M059J (cell line): ENCODE results near the gene ANAPC1. TPM values are rescaled to one million over a fixed set of nuclear protein-coding genes. Genes with fewer than 3 reads are reported as not detected.
A peak's percentile ranks its signal among the peaks of the same experiment; 100 is the strongest.
"Not testable (repeated sequence)": the region's sequence is repeated elsewhere in the genome, so short reads cannot be mapped to it uniquely, and the experiment has no call there.

Source experiments
- DNase-seq: peaks from one replicate; pipeline ENCODE4 v3.0.0-alpha.2; 2012; ENCODE audit warnings: low read depth
- total RNA-seq: library from RNA; depleted of rRNA; stranded (reverse); fragments of >200 nt; shearing (Covaris generic); gene quantifications from 2 replicates; pipeline ENCODE4 v1.2.3, GENCODE V29; 2014

Gene ANAPC1
- total RNA-seq, 1 experiment from 2014 or later = 29.3 TPM

GRCh38 chr2:111905475-111905869 lies 21.5 kb upstream of the ANAPC1 start:
- not testable (repeated sequence) for DNase-seq

GRCh38 chr2:111904726-111905474 lies 20.9 kb upstream of the ANAPC1 start:
- no peak for DNase-seq

GRCh38 chr2:111903930-111904439 lies 20.0 kb upstream of the ANAPC1 start:
- DNase-seq = no peak

GRCh38 chr2:111903516-111903915 lies 19.5 kb upstream of the ANAPC1 start:
- DNase-seq = no peak

- peak; percentile 44 for DNase-seq
These were observed 16.9 kb upstream of the ANAPC1 start for GRCh38 chr2:111900859-111901258.

- DNase-seq = no peak
These were observed 14.9 kb upstream of the ANAPC1 start for GRCh38 chr2:111898703-111899514.

- peak; percentile 57 for DNase-seq
These were observed 14.1 kb upstream of the ANAPC1 start, which contains the start of gene MERTK for GRCh38 chr2:111897924-111898702. MERTK (plus strand) TSS chr2:111898607; CDS start chr2:111898736, 129 bp downstream.

- DNase-seq = no peak
These were observed 13.6 kb upstream of the ANAPC1 start for GRCh38 chr2:111897630-111897923.

GRCh38 chr2:111896576-111896975 lies 12.6 kb upstream of the ANAPC1 start:
- no peak for DNase-seq

- no peak for DNase-seq
These were observed 12.0 kb upstream of the ANAPC1 start for GRCh38 chr2:111896024-111896423.

- DNase-seq = no peak
These were observed 585 bp upstream of the ANAPC1 start for GRCh38 chr2:111884592-111884964.

GRCh38 chr2:111872806-111873205 lies 11.2 kb downstream of the ANAPC1 start:
- peak; percentile 12 for DNase-seq

GRCh38 chr2:111865124-111865523 lies 18.9 kb downstream of the ANAPC1 start:
- DNase-seq = not testable (repeated sequence)

- DNase-seq = not testable (repeated sequence)
These were observed 24.0 kb downstream of the ANAPC1 start for GRCh38 chr2:111860005-111860404.

GRCh38 chr2:111852544-111852943 lies 31.4 kb downstream of the ANAPC1 start:
- not testable (repeated sequence) for DNase-seq

- DNase-seq = peak; percentile 18
These were observed 33.3 kb downstream of the ANAPC1 start for GRCh38 chr2:111850646-111851045.

- DNase-seq = peak; percentile 1
These were observed 44.2 kb downstream of the ANAPC1 start for GRCh38 chr2:111839625-111840282.

- not testable (repeated sequence) for DNase-seq
These were observed 45.0 kb downstream of the ANAPC1 start for GRCh38 chr2:111838992-111839391.

- not testable (repeated sequence) for DNase-seq
These were observed 49.8 kb downstream of the ANAPC1 start for GRCh38 chr2:111834221-111834620.

- not testable (repeated sequence) for DNase-seq
These were observed 53.5 kb downstream of the ANAPC1 start for GRCh38 chr2:111830479-111830878.

- DNase-seq = not testable (repeated sequence)
These were observed 55.7 kb downstream of the ANAPC1 start for GRCh38 chr2:111828217-111828766.
